ENCODE measurements around the gene CYP2D6.

GRCh38 chr22:42158456-42159132 lies 28.0 kb upstream of the CYP2D6 start:
- TF ChIP-seq CTCF (IDR thresholded peaks at IDR 0.05) = no peak
- TF ChIP-seq POLR2A (IDR thresholded peaks at IDR 0.05) = no peak

All from esophagus squamous epithelium (tissue), 4 donors.